T-helper 1 cell treated with Interleukin-12 subunit alpha and Interleukin-12 subunit beta and Interleukin-4 antibody, amounts not matched to agents 30 μg/mL and 1 μg/mL, for 36 hours (primary cell): Measurements from ENCODE around the gene GALNT9.

Source experiments
- H3K27ac Mint-ChIP-seq: one replicate; pipeline ENCODE4 v1.8.0; 2021; ENCODE audit warnings: mild to moderate bottlenecking, mixed read lengths
- H3K27me3 Mint-ChIP-seq: one replicate; pipeline ENCODE4 v1.8.0; 2021; ENCODE audit warnings: low read depth, mixed read lengths
- H3K36me3 Mint-ChIP-seq: one replicate; pipeline ENCODE4 v1.8.0; 2021; ENCODE audit warnings: low read depth, mixed read lengths
- H3K4me1 Mint-ChIP-seq: one replicate; pipeline ENCODE4 v1.8.0; 2021; ENCODE audit warnings: low read depth, mixed read lengths
- H3K4me3 Mint-ChIP-seq: one replicate; pipeline ENCODE4 v1.8.0; 2021; ENCODE audit warnings: mild to moderate bottlenecking, moderate library complexity, mixed read lengths
- H3K9me3 Mint-ChIP-seq: one replicate; pipeline ENCODE4 v1.8.0; 2021; ENCODE audit warnings: mixed read lengths

GALNT9 gene

GRCh38 chr12:132239796-132240668 is 89.4 kb downstream of the GALNT9 start:
- Mint-ChIP-seq H3K4me1 (no peaks in the 10 kb centered on the region), H3K27me3 (no peaks in the 10 kb centered on the region), H3K27ac (no peak overlapping the region), H3K36me3 (no peaks in the 10 kb centered on the region), H3K9me3 (peaks cover 5% of the 10 kb centered on the region), H3K4me3 (no peak overlapping the region)

GRCh38 chr12:132239392-132239791 is 90.0 kb downstream of the GALNT9 start:
- H3K27ac Mint-ChIP-seq: no peak overlapping the region
- H3K27me3 Mint-ChIP-seq: no peaks in the 10 kb centered on the region
- no peak overlapping the region for H3K4me3 Mint-ChIP-seq
- H3K4me1 Mint-ChIP-seq: no peaks in the 10 kb centered on the region
- peaks cover 5% of the 10 kb centered on the region for H3K9me3 Mint-ChIP-seq
- H3K36me3 Mint-ChIP-seq: no peaks in the 10 kb centered on the region

- Mint-ChIP-seq H3K4me3 (no peak overlapping the region), H3K4me1 (no peaks in the 10 kb centered on the region), H3K36me3 (no peaks in the 10 kb centered on the region), H3K9me3 (peaks cover 5% of the 10 kb centered on the region), H3K27ac (no peak overlapping the region), H3K27me3 (no peaks in the 10 kb centered on the region)
Measured at GRCh38 chr12:132238884-132239283, 90.5 kb downstream of the GALNT9 start.

GRCh38 chr12:132238488-132238854 is 90.9 kb downstream of the GALNT9 start:
- Mint-ChIP-seq H3K4me3 (no peak overlapping the region), H3K36me3 (no peaks in the 10 kb centered on the region), H3K4me1 (no peaks in the 10 kb centered on the region), H3K9me3 (peaks cover 5% of the 10 kb centered on the region), H3K27me3 (no peaks in the 10 kb centered on the region), H3K27ac (no peak overlapping the region)

GRCh38 chr12:132237772-132238487 is 91.5 kb downstream of the GALNT9 start:
- Mint-ChIP-seq H3K4me1 (no peaks in the 10 kb centered on the region), H3K36me3 (no peaks in the 10 kb centered on the region), H3K9me3 (peaks cover 5% of the 10 kb centered on the region), H3K27me3 (no peaks in the 10 kb centered on the region), H3K27ac (no peak overlapping the region), H3K4me3 (no peak overlapping the region)

GRCh38 chr12:132236930-132237771 is 92.2 kb downstream of the GALNT9 start:
- Mint-ChIP-seq H3K36me3 (no peaks in the 10 kb centered on the region), H3K27ac (no peak overlapping the region), H3K9me3 (peaks cover 5% of the 10 kb centered on the region), H3K27me3 (no peaks in the 10 kb centered on the region), H3K4me1 (no peaks in the 10 kb centered on the region), H3K4me3 (no peak overlapping the region)

GRCh38 chr12:132236129-132236929 is 93.1 kb downstream of the GALNT9 start:
- Mint-ChIP-seq H3K27ac (no peak overlapping the region), H3K27me3 (no peaks in the 10 kb centered on the region), H3K4me1 (no peaks in the 10 kb centered on the region), H3K36me3 (no peaks in the 10 kb centered on the region), H3K9me3 (peaks cover 5% of the 10 kb centered on the region), H3K4me3 (no peak overlapping the region)

GRCh38 chr12:132235116-132235820 is 94.1 kb downstream of the GALNT9 start:
- Mint-ChIP-seq H3K4me3 (no peak overlapping the region), H3K27ac (no peak overlapping the region), H3K9me3 (peaks cover 5% of the 10 kb centered on the region), H3K27me3 (no peaks in the 10 kb centered on the region), H3K36me3 (no peaks in the 10 kb centered on the region), H3K4me1 (no peaks in the 10 kb centered on the region)

GRCh38 chr12:132230381-132230780 is 99.0 kb downstream of the GALNT9 start:
- H3K27ac Mint-ChIP-seq: no peak overlapping the region
- no peaks in the 10 kb centered on the region for H3K27me3 Mint-ChIP-seq
- no peak overlapping the region for H3K4me3 Mint-ChIP-seq
- H3K4me1 Mint-ChIP-seq: no peaks in the 10 kb centered on the region
- H3K9me3 Mint-ChIP-seq: no peaks in the 10 kb centered on the region
- H3K36me3 Mint-ChIP-seq: no peaks in the 10 kb centered on the region

GRCh38 chr12:132229926-132230325 is 99.5 kb downstream of the GALNT9 start:
- no peaks in the 10 kb centered on the region for H3K36me3 Mint-ChIP-seq
- no peaks in the 10 kb centered on the region for H3K27me3 Mint-ChIP-seq
- no peaks in the 10 kb centered on the region for H3K9me3 Mint-ChIP-seq
- H3K4me1 Mint-ChIP-seq: no peaks in the 10 kb centered on the region
- H3K4me3 Mint-ChIP-seq: no peak overlapping the region
- no peak overlapping the region for H3K27ac Mint-ChIP-seq

- Mint-ChIP-seq H3K36me3 (no peaks in the 10 kb centered on the region), H3K4me3 (no peak overlapping the region)
Measured at GRCh38 chr12:132229193-132229760, 100.1 kb downstream of the GALNT9 start.

GRCh38 chr12:132228476-132229192 is 100.8 kb downstream of the GALNT9 start:
- Mint-ChIP-seq H3K4me3 (no peak overlapping the region), H3K9me3 (no peaks in the 10 kb centered on the region), H3K27me3 (no peaks in the 10 kb centered on the region), H3K27ac (no peak overlapping the region), H3K4me1 (no peaks in the 10 kb centered on the region), H3K36me3 (no peaks in the 10 kb centered on the region)

More at GRCh38 chr12:132229193-132229760, 100.1 kb downstream of the GALNT9 start:
- no peaks in the 10 kb centered on the region for H3K9me3 Mint-ChIP-seq
- no peaks in the 10 kb centered on the region for H3K27me3 Mint-ChIP-seq
- no peaks in the 10 kb centered on the region for H3K4me1 Mint-ChIP-seq
- H3K27ac Mint-ChIP-seq: no peak overlapping the region
